ENCODE results near the gene KCNAB3.
A peak's percentile ranks its signal among the peaks of the same experiment; 100 is the strongest.

Gene KCNAB3

GRCh38 chr17:7894866-7895265, 34.8 kb downstream of the KCNAB3 start:
- DNase-seq, result no peak

GRCh38 chr17:7894226-7894625, 35.4 kb downstream of the KCNAB3 start:
- no peak for DNase-seq

GRCh38 chr17:7893187-7893880, 36.3 kb downstream of the KCNAB3 start:
- no peak for DNase-seq

GRCh38 chr17:7889166-7889955, 40.3 kb downstream of the KCNAB3 start:
- DNase-seq, result peak; percentile 96

- DNase-seq, result peak; percentile 24
Observed at GRCh38 chr17:7888184-7888920, 41.3 kb downstream of the KCNAB3 start, which contains the start of gene CHD3. Gene CHD3, plus strand, starts transcription at chr17:7888789. Its CDS starts 212 bp downstream, at chr17:7889001.

- DNase-seq, result peak; percentile 89
Observed at GRCh38 chr17:7887482-7888183, 42.0 kb downstream of the KCNAB3 start.

- DNase-seq, result no peak
Observed at GRCh38 chr17:7887038-7887481, 42.6 kb downstream of the KCNAB3 start.

- DNase-seq, result peak; percentile 35
Observed at GRCh38 chr17:7886227-7887037, 43.2 kb downstream of the KCNAB3 start.

- DNase-seq, result peak; percentile 50
Observed at GRCh38 chr17:7885367-7886226, 44.1 kb downstream of the KCNAB3 start.

- DNase-seq, result no peak
Observed at GRCh38 chr17:7884581-7885366, 44.9 kb downstream of the KCNAB3 start.

GRCh38 chr17:7883781-7884386, 45.8 kb downstream of the KCNAB3 start:
- DNase-seq, result no peak

- no peak for DNase-seq
Observed at GRCh38 chr17:7882629-7883028, 47.0 kb downstream of the KCNAB3 start.

GRCh38 chr17:7882068-7882467, 47.6 kb downstream of the KCNAB3 start:
- DNase-seq, result no peak

- peak; percentile 46 for DNase-seq
Observed at GRCh38 chr17:7881276-7882054, 48.2 kb downstream of the KCNAB3 start.

- DNase-seq, result no peak
Observed at GRCh38 chr17:7880076-7880868, 49.4 kb downstream of the KCNAB3 start.

- no peak for DNase-seq
Observed at GRCh38 chr17:7878234-7878633, 51.4 kb downstream of the KCNAB3 start.

GRCh38 chr17:7875804-7876370, 53.8 kb downstream of the KCNAB3 start:
- no peak for DNase-seq

GRCh38 chr17:7873051-7873450, 56.6 kb downstream of the KCNAB3 start:
- no peak for DNase-seq

Data from RPMI8226 (cell line).